ENCODE results near the gene HMGN2.
"Not testable (repeated sequence)": the region's sequence is repeated elsewhere in the genome, so short reads cannot be mapped to it uniquely, and the experiment has no call there.

Gene HMGN2

DNA sequence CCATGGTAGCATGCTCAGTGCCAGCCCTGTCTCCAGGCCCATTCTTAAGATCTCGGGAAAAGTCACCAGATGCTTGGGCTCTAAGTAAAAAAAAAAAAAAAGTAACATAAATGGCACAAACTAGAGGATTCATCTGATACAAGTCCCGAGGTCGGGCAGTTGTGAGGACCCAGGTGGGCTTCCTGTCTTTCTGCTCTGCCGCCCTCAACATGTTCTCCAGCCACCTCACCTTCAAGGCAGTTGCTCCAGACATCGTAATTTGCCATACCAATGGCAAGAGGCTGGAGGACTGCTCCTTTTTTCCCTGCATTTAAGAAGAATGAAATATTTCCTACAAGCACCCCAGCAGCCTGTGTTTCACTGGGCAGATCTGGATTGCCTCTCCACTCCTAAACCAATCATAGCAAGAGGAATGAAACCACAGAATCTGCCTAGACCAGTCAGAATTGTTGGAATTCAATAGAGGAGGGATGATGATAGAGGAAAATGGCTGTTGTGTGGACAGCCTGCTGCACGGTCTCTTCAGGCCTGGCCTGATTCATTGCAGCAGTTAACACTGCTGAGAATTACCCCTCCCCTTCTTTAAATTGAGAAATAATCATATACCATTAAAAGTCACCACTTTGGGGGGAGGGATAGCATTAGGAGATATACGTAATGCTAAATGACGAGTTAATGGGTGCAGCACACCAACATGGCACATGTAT is 5.4 kb downstream of the HMGN2 start:
- DNase-seq: no peak

DNA sequence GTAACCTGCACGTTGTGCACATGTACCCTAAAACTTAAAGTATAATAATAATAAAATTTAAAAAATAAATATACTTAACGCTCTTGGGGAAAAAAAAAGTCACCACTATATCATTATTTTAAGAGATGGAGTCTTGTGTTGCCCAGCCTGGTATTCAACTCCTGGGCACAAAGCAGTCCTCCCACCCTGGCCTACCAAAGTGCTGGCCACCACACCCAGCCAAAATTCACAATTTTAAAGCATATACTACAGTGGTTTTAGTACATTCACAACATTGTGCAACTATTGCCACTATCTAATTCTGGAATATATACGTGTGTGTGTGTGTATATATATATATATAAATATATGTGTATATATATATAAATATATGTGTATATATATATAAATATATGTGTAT is 5.9 kb downstream of the HMGN2 start:
- no peak for DNase-seq

DNA sequence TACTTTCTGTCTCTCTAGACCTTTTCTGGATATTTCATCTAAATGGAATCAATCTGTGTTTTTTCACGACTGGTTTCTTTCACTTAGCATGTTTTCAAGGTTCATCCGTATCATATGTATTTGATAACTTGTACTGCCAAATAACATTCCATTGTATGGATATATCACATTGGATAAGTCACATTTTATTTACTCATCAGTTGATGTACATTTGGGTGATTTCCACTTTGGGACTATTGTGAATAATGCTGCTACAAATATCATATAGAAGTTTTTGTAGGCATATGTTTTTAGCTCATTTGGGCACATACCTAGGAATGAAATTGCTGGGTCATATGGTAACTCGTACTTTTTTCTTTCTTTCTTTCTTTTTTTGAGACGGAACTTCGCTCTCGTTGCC is 6.7 kb downstream of the HMGN2 start:
- no peak for DNase-seq

DNA sequence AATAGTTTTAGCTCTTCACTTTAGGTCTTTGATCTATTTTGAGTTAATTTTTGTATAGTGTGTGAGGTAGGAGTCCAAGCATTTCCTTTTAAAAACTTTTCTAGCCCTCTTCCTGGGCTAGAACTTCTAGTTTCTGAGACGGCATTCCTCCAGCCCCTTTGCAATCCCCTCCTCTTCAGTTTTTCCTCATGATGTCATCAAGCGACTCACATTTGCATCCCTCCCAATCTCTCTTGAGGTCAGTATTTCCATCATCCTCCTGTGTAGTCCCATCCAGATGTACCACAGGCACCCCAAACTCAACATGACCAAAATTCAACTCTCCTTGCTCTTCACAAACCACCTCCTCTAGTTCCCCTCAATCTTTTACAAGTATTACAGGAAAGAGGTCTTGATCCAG is 10.7 kb downstream of the HMGN2 start:
- DNase-seq: no peak

DNA sequence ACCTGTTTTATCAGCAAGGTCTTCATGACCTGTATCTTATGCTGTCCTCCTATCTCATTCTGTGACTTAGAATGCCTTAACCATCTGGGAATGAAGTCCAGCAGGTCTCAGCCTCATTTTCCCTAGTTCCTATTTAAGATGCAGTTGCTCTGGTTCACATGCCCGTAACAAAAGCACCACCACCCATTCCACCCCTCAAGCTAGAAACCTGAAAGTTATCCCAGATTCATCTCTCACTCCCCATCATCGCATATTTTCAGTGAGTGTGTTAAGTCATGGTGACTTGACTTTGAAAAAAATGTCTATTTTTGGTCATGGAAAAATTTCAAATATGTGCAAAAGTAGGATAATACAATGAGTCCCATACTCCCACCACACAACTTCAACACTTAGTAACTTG is 11.7 kb downstream of the HMGN2 start:
- DNase-seq: no peak

DNA sequence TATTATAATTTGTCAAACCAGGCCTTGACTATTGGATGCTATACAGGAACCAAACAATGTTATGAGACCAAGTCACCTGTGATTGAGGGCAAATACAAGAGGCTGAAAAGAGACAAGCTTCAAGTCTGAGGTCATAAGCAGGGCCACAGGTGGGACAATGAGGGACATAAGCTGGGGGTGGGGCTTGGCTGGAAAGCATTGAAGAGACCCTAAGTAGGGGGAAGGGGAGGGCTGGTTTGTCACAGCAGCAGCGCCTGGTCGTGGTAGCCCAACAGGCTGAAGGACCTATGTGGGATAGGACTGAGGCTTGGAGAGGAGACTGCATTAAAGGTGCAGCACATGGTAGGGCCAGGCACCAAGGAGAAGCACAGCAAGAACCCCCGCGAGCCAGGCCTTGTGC is 17.9 kb downstream of the HMGN2 start:
- DNase-seq: no peak

DNA sequence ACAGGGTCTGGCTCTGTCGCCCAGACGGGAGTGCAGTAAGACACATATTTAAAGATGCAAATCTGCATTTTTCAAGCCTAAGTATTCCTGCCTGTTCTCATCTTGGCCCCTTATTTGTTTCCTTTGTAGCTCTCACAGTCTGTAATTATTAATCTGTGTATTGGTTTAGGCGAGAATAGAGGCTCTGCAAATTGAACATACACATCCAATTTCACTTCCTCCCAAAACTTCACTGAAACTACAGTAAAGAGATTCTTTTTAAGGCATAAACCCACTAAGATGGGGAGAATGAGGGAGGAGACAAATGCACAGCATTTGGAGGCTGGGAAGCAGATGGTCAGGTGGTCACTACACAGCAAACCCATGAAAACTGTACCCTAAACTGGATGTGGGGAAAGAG is 21.0 kb downstream of the HMGN2 start:
- no peak for DNase-seq

DNA sequence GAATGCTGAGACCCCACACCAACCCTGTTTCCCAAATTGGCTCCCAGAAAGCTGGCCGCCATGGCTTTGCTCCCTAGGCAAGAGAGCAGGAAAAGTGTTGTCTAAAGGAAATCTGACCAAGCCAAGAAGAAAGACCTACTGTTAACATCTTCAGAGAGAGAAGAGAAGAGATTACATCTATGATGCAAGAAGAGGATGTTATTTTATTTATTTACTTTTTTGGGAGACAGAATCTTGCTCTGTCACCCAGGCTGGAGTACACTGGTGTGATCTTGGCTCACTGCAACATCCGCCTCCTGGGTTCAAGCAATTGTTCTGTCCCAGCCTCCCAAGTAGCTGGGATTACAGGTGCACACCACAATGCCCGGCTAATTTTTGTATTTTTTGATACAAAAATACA is 21.7 kb downstream of the HMGN2 start:
- DNase-seq: no peak

DNA sequence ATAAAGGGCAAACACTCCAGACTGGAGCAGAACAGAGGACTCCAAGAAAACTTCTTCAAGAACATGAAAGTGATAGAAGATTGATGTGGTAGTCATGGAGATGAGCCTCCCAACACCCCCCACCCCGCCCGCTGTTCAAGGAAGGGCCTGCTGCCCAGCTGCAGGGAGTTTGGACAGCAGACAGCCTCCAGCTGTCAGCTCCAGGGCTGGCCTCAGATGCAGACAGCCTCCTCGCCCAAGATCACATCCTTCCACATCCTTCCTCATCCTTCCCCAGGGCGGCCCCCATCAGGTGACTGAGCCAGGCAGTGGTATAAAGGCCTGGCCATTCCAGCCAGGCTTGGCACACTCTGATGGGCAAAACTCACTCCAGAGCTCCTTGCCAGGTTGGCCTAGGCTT is 24.6 kb downstream of the HMGN2 start:
- no peak for DNase-seq

DNA sequence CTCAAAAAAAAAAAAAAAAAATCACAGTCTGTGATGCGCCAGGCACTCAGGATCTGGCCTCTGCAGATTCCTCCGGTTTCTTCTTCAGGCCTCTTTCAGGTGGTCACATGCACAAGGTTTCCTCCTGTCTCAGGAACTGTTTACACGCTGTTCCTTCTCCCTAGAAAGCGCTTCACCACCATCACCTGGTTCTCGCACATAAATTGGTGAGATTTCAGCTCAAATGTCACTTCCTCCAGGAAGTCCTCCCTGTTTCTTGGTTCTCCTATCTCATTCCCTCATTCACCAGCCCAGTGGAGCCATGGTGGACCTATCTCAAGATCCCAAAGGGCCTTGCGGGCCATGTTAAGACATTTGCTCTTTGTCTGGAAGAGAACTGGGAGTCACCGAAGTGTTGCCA is 26.7 kb downstream of the HMGN2 start:
- DNase-seq: no peak

DNA sequence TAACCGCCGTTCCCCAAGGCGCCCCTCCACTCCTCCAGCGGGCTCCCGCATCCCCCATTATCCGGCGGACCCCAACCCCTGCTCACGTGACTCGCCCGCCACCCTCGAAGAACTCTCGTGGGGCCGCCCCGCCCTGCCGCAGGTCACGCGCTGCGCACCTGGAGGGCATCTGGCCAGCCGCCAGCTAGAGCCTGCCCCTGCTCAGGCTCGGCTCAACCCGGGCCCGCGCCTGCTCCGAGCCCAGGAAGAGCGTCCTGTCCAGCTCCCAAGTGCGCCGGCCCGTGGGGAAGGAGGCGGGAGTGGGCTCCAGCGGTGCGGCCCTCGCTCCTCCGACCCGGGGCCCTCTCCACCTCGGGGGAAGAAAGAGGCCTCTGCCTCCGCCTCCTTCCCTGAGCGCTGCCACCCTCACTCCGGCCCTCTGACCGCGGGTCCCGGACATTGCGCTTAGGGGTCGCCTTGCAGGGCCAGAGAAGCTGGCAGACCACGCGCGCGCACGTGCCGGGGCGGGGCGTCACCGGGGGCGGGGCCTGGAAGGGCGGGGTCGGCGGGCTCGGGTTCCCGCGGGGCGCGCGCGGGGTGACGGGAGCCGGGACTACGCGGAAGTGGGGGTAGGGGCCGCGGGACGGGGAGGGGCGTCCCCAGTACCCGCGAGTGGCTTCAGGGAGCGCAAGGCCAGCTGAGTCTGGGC is 28.4 kb downstream of the HMGN2 start:
- DNase-seq: peak; percentile 94

DNA sequence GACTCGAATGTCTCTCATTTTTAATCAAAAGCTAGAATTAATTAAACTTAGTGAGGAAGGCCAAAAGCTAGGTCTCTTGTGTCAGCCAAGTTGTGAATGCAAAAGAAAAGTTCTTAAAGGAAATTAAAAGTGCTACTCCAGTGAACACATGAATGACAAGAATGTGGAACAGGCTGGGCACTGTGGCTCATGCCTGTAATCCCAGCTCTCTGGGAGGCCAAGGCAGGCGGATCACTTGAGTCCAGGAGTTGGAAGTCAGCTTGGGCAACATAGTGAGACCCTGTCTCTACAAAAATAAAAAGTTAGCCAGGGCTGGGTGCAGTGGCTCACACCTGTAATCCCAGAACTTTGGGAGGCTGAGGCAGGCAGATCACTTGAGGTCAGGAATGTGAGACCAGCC is 38.5 kb downstream of the HMGN2 start:
- not testable (repeated sequence) for DNase-seq

DNA sequence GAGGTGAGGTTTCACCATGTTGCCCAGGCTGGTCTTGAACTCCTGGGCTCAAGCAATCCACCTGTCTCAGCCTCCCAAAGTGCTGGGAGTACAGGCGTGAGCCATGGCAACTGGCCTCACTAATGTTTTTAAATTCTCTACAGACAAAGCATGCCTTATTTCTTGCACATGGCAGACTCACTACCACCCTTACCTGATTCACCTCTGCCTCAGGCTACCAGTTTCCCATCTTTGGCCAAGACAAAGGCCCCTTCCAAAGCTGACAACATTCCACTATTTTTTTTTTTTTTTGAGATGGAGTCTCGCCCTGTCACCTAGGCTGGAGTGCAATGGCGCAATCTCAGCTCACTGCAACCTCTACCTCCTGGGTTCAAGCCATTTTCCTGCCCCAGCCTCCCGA is 43.6 kb downstream of the HMGN2 start:
- not testable (repeated sequence) for DNase-seq

DNA sequence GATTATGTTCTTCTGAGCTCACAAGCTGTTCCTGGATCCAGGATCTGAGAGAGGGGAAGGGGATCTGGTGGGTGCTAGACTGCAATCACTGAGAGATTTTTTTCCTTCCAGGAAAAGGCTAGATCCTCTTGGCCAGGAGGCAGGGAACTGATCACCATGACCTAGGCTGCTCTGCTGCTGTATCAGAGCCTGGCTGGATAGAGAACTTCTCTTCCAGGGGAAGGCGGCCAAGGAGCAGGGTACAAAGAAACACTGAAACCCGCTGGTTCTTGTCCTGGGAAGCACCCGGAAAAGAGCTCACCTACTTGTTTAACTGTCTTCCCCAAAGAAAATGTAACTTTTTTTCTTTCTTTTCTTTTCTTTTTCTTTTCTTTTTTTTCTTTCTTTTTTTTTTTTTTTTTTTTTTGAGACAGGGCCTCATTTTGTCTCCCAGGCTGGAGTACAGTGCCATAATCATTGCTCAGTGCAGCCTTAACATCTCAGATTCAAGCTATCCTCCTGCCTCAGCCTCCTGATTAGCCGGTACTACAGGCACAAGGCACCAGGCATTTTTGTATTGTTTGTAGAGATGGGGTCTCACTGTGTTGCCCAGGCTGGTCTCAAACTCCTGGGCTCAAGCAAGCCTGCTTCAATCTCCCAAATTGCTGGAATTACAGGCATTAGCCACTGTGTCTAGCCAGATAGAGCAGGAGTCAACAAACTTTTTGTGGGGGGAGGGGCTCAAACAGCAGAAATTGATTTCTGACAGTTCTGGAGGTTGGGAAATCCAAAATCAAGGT is 44.9 kb downstream of the HMGN2 start:
- no peak for DNase-seq

DNA sequence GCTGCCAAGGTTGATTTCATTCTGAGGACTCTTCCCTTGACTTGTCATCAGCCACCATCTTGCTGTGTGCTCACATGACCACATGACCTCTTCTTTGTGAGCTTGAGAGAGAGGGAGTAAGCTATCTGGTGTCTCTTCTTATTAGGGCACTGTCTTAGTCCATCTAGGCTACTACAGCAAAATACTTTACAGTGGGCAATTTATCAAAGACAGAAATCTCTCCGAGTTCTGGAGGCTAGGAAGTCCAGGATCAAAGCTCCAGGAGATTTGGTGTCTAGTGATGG is 45.5 kb downstream of the HMGN2 start:
- no peak for DNase-seq

DNA sequence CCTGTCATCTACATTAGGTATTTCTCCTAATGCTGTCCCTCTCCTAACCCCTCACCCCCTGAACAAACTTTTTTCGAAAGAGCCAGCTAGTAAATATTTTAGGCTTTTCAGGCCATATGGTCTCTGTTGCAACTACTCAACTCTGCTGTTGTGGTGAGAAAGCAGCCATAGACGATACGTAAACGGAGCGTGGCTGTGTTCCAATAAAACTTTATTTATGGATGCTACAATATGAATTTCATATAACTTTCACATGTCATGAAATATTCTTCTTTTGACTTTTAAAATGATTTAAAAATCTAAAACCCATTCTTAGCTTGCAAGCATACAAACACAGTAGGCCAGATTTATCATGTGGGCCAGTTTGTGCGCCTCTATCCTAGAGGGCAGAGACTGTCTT is 46.1 kb downstream of the HMGN2 start:
- DNase-seq: no peak

DNA sequence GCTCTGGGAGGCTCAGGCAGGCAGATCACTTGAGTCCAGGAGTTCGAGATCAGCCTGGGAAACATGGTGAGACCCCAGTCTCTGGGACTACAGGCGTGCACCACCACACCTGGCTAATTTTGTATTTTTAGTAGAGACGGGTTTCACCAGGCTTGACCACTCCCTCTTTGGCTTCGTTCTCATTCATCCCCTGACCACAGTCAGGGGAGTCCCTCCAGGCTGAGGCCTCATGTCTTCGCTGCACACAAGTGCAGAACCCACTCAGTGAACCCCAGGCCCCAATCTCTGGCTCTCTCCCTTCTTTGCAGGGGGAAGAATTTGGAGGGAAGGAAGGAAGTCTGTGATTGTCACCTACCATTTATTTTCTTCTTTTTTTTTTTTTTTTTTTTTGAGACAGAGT is 48.1 kb downstream of the HMGN2 start:
- no peak for DNase-seq

DNA sequence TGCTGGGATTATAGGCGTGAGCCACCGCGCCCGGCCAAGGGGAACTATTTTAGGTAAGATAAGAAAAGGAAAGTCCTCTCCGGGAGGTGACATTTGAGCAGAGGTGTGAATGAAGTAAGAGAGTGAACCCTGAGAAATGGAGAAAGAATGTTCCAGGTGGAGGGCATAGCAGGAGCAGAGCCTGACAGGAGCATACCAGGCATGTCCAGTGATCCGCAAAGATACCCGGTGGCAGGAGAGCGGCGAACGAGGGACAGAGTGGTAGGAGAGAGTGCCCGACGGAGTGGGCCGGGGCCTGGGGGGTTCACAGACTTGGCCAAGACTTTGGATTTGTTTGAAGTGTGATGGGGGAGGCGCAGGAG is 49.4 kb downstream of the HMGN2 start:
- no peak for DNase-seq

DNA sequence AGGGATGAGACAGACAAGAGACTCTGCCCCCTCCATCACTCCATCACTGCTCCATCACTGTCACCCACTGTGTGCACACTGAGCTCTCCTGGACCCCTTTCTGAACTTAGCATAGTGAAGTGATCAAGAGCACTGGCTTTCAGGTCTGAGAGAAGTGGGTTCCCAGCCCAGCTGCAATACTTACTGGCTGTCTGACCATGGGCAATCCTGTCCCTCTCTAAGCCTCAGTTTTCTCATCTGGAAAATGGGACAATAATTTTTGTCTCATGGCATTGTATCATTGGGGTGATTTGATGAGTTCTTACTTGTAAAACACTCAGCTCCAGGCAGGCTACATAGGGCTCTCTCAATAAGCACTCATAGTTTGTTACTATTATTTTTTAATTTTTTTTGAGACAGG is 49.8 kb downstream of the HMGN2 start:
- no peak for DNase-seq

DNA sequence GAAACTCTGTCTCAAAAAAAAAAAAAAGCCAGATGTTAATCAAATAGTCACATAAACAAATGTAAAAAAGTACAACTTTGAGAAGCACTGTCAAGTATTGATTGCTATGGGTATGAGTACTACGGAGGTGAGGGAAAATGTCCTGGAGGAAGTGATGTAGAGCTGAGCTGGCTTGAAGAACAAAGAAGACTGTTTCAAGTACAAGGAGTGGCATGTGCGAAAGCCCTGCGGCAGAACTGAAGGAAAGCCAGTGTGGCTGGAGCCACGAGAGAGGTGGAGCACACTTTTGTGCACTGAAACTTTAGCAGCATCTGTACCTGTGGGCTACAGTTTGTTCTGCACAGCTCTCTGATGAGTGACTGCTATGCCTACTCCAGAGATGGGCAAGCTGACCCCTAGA is 51.9 kb downstream of the HMGN2 start:
- no peak for DNase-seq

All from activated CD4-positive, alpha-beta T cell treated with anti-CD3 and anti-CD28 coated beads for 48 hours (primary cell).